Panc1 (cell line): Measurements from ENCODE around the gene FSTL4. TPM values are rescaled to one million over a fixed set of nuclear protein-coding genes. Genes with fewer than 3 reads are reported as not detected.

Experiments
- ATAC-seq: fragments of 200-7000 bp; cut with Tn5 transposase; 2 replicates; pipeline ENCODE4 v1.9.1; 2020; ENCODE audit warnings: mild to moderate bottlenecking, moderate library complexity
- BruUV-seq: library from RNA; stranded (reverse); fragments of 400-500 nt; replicated peaks from 2 replicates; lab custom pipeline; 2021; lab: Mats Ljungman, UMichigan
- CTCF ChIA-PET: fragments of 300-600 bp; sonication (Branson Sonifier 250); formaldehyde crosslinking; loops from one replicate; lab custom pipeline; 2022; ENCODE audit warnings: antibody characterized with exemption; lab: Charles Lee
- POLR2A ChIA-PET: fragments of 300-600 bp; sonication (Branson Sonifier 250); formaldehyde crosslinking; loops from one replicate; lab custom pipeline; 2022; ENCODE audit warnings: antibody characterized with exemption; lab: Charles Lee
- DNase-seq: peaks from one replicate; pipeline ENCODE4 v3.0.0-alpha.2; 2010; ENCODE audit warnings: low read depth, low spot score
- H3K27ac ChIP-seq: 2 replicates; pipeline ENCODE4 v1.5.1; 2011; ENCODE audit warnings: mild to moderate bottlenecking, low read length, inconsistent platforms
- H3K27me3 ChIP-seq: fragments of 200-500 bp; sonication (Bioruptor generic); 2 replicates; pipeline ENCODE4 v1.6.0; 2014; ENCODE audit warnings: low read length, inconsistent platforms; ENCODE audit not compliant: control insufficient read depth, insufficient read depth
- H3K36me3 ChIP-seq: fragments of 200-500 bp; sonication (Bioruptor generic); 2 replicates; pipeline ENCODE4 v1.5.1; 2014; ENCODE audit warnings: inconsistent platforms, mild to moderate bottlenecking, low read length, moderate library complexity; ENCODE audit not compliant: control insufficient read depth, insufficient read depth
- H3K4me1 ChIP-seq: 2 replicates; pipeline ENCODE4 v1.5.1; 2011; ENCODE audit warnings: inconsistent platforms, mild to moderate bottlenecking, low read length, moderate library complexity; ENCODE audit not compliant: control insufficient read depth, insufficient read depth
- H3K4me3 ChIP-seq, 2 experiments: 2 replicates each; pipeline ENCODE4 v1.5.1; 2011 to 2012; ENCODE audit warnings: low read depth in 2 of 2, low read length in 2 of 2, mild to moderate bottlenecking in 2 of 2, inconsistent platforms in 1 of 2, moderate library complexity in 1 of 2
- H3K9me3 ChIP-seq: fragments of 200-500 bp; sonication (Bioruptor generic); 2 replicates; pipeline ENCODE4 v1.5.1; 2014; ENCODE audit warnings: low read depth, mild to moderate bottlenecking, inconsistent platforms, low read length, moderate library complexity; ENCODE audit not compliant: control insufficient read depth, insufficient read depth
- CTCF ChIP-seq: fragments of 450-650 bp; IDR thresholded peaks from 2 replicates; pipeline ENCODE4 v1.5.1; 2017; ENCODE audit warnings: mild to moderate bottlenecking
- POLR2AphosphoS5 ChIP-seq: IDR thresholded peaks from 2 replicates; pipeline ENCODE4 v1.6.1; 2012; ENCODE audit warnings: mild to moderate bottlenecking, low read depth, low read length, moderate library complexity
- SIN3A ChIP-seq: IDR thresholded peaks from 2 replicates; pipeline ENCODE4 v1.6.1; 2012; ENCODE audit warnings: low read depth, mild to moderate bottlenecking, low read length, moderate library complexity, borderline replicate concordance; ENCODE audit not compliant: insufficient read depth
- TCF7L2 ChIP-seq: IDR thresholded peaks from 2 replicates; pipeline ENCODE4 v1.6.1; 2011; ENCODE audit warnings: mild to moderate bottlenecking, low read depth, low read length, inconsistent platforms
- in situ Hi-C: cut with HindIII; loops from 2 replicates; pipeline ENCODE4 v1.10.0; 2016; ENCODE audit warnings: low sequenced_read_pairs, low pct_unique_long_range_greater_than_20kb
- intact Hi-C: fragments of 100-400 bp; cut with micrococcal nuclease; formaldehyde crosslinking; loops from one replicate; pipeline ENCODE4 v1.10.0; 2022; ENCODE audit not compliant: unreplicated experiment
- total RNA-seq: library from RNA; stranded (reverse); gene quantifications from one replicate; pipeline ENCODE4 v1.2.1, GENCODE V29; 2021; ENCODE audit not compliant: unreplicated experiment
- TF ChIP-seq, protein P1 (sequence below), 2 experiments: IDR thresholded peaks; 2 replicates each; pipeline ENCODE4 v1.6.1; 2011 to 2012; ENCODE audit warnings: low read depth in 2 of 2, control low read depth in 1 of 2, low read length in 1 of 2, mild to moderate bottlenecking in 1 of 2, moderate library complexity in 1 of 2; ENCODE audit not compliant: insufficient read depth in 1 of 2

The FSTL4 gene
- total RNA-seq, 1 experiment from 2014 or later, result 0.18 TPM

- BruUV-seq, result no TSS peak
- ChIA-PET POLR2A (interaction anchor here (0.6 kb wide), 1 partner anchor 830 kb away, joined by 6 read pairs; no protein-coding TSS in a partner anchor), CTCF (no interaction called here)
- TF ChIP-seq CTCF (no peak), SIN3A (no peak), TCF7L2 (no peak), POLR2AphosphoS5 (no peak)
- TF ChIP-seq, protein P1, sequence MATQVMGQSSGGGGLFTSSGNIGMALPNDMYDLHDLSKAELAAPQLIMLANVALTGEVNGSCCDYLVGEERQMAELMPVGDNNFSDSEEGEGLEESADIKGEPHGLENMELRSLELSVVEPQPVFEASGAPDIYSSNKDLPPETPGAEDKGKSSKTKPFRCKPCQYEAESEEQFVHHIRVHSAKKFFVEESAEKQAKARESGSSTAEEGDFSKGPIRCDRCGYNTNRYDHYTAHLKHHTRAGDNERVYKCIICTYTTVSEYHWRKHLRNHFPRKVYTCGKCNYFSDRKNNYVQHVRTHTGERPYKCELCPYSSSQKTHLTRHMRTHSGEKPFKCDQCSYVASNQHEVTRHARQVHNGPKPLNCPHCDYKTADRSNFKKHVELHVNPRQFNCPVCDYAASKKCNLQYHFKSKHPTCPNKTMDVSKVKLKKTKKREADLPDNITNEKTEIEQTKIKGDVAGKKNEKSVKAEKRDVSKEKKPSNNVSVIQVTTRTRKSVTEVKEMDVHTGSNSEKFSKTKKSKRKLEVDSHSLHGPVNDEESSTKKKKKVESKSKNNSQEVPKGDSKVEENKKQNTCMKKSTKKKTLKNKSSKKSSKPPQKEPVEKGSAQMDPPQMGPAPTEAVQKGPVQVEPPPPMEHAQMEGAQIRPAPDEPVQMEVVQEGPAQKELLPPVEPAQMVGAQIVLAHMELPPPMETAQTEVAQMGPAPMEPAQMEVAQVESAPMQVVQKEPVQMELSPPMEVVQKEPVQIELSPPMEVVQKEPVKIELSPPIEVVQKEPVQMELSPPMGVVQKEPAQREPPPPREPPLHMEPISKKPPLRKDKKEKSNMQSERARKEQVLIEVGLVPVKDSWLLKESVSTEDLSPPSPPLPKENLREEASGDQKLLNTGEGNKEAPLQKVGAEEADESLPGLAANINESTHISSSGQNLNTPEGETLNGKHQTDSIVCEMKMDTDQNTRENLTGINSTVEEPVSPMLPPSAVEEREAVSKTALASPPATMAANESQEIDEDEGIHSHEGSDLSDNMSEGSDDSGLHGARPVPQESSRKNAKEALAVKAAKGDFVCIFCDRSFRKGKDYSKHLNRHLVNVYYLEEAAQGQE (IDR thresholded peaks at IDR 0.05; ENCODE audit: insufficient read depth in 1 of 2, low read depth in 2 of 2, low read length in 1 of 2), result no peak
- in situ Hi-C loops (no loop called here), intact Hi-C loops (no loop called here)
- ATAC-seq, result no peak
- H3K4me1 ChIP-seq, result no peaks in the 10 kb centered on the region
- no peak overlapping the region for H3K27ac ChIP-seq
- no peaks in the 10 kb centered on the region for H3K9me3 ChIP-seq
- H3K27me3 ChIP-seq, result peaks cover 4% of the 10 kb centered on the region
- no peak for DNase-seq
- no peak overlapping the region for H3K4me3 ChIP-seq
- no peaks in the 10 kb centered on the region for H3K36me3 ChIP-seq
Observed at GRCh38 chr5:133531178-133531577, 81.2 kb downstream of the FSTL4 start.

DNA sequence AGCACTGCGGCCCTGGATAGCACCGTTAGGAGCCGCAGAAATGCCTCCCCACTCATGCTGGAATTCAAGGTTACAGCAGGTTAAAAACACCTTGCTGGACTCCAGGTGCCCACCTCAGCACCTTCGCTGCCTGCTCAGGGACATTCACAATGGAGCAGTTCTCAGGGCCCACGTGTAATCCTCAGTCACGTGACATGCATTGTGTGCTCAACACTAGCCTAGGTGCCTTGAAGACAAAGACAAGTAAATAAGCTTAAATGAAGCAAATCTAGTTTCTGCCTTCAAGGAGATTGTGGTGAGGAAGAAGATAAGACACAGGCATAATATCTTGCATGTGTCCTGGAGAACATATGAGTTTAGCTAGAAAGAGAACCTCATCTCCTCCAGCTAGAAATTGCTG, 82.1 kb downstream of the FSTL4 start:
- intact Hi-C loops, result no loop called here
- POLR2A ChIA-PET, result no interaction called here

More for the DNA sequence above, 82.1 kb downstream of the FSTL4 start:
- ATAC-seq (no peak), DNase-seq (no peak)
- Histone ChIP-seq H3K27me3 (no peaks in the 10 kb centered on the region; the same call in none of the 2 replicates), H3K9me3 (no peaks in the 10 kb centered on the region), H3K36me3 (no peaks in the 10 kb centered on the region), H3K4me1 (no peaks in the 10 kb centered on the region), H3K4me3 (no peak overlapping the region), H3K27ac (no peak overlapping the region)
- in situ Hi-C loops, result no loop called here
- no TSS peak for BruUV-seq
- CTCF ChIA-PET, result no interaction called here
- TF ChIP-seq TCF7L2 (no peak), SIN3A (no peak), POLR2AphosphoS5 (no peak), CTCF (no peak)
- TF ChIP-seq, protein P1 (IDR thresholded peaks at IDR 0.05; ENCODE audit: insufficient read depth in 1 of 2, low read depth in 2 of 2, low read length in 1 of 2), result no peak
